K562 (cell line): Measurements from ENCODE around the gene QRFP. TPM values are rescaled to one million over a fixed set of nuclear protein-coding genes. Genes with fewer than 3 reads are reported as not detected.

Experiments used
- ATAC-seq: fragments of 200-7000 bp; cut with Tn5 transposase; 3 replicates; pipeline ENCODE4 v1.9.1; 2020; ENCODE audit warnings: moderate library complexity
- BruUV-seq: library from RNA; stranded (reverse); fragments of 400-500 nt; replicated peaks from 2 replicates; lab custom pipeline; 2021; lab: Mats Ljungman, UMichigan
- CTCF ChIA-PET: fragments of 300-600 bp; formaldehyde crosslinking; extraction: SDS; loops from one replicate; lab custom pipeline; 2021; ENCODE audit warnings: low intra/inter-chr PET ratio; lab: Yijun Ruan, JAX
- POLR2A ChIA-PET: fragments of 300-600, 350-650 bp; sonication (Branson Sonifier 250); formaldehyde crosslinking; extraction: SDS; loops from one replicate; lab custom pipeline; 2021; ENCODE audit warnings: antibody characterized with exemption, inconsistent platforms; lab: Yijun Ruan, JAX
- DNase-seq, 4 experiments: peaks; one replicate each; pipeline versions ENCODE4 v3.0.0 to v3.0.0-alpha.2; 2011 to 2018; ENCODE audit warnings: low spot score in 3 of 4, mixed read lengths in 3 of 4; ENCODE audit errors: extremely low read depth in 1 of 4
- FAIRE-seq: peaks from 2 replicates; lab custom pipeline; 2011; peaks lifted over from hg19 to GRCh38; lab: Jason Lieb, UNC
- H2AFZ ChIP-seq: 2 replicates; pipeline ENCODE4 v1.6.0; 2011; ENCODE audit warnings: low read depth, low read length, control low read depth, inconsistent platforms
- H3K27ac ChIP-seq: fragments of 200-600 bp; 3 replicates; pipeline ENCODE4 v1.8.0; 2011; ENCODE audit warnings: low read depth, mild to moderate bottlenecking, control low read depth, inconsistent platforms, low read length, moderate library complexity, mixed read lengths; ENCODE audit errors: extremely low read depth
- H3K27me3 ChIP-seq, 2 experiments: fragments of 300-600 bp in 1 of 2; 2 replicates in 1 of 2; 3 replicates in 1 of 2; pipeline versions ENCODE4 v1.6.0 to v1.8.0; 2011; ENCODE audit warnings: inconsistent platforms in 2 of 2, low read length in 2 of 2, mild to moderate bottlenecking in 1 of 2, mixed read lengths in 1 of 2, moderate library complexity in 1 of 2; ENCODE audit not compliant: control insufficient read depth in 2 of 2, insufficient read depth in 2 of 2
- H3K36me3 ChIP-seq: fragments of 300-600 bp; 3 replicates; pipeline ENCODE4 v1.8.0; 2011; ENCODE audit warnings: mild to moderate bottlenecking, low read length, inconsistent platforms; ENCODE audit not compliant: control insufficient read depth, insufficient read depth
- H3K4me1 ChIP-seq, 2 experiments: fragments of 200-600 bp in 1 of 2; replicated peaks in 1 of 2; 2 replicates in 1 of 2; 3 replicates in 1 of 2; pipeline versions ENCODE4 v1.5.1 to v1.8.0; 2011; ENCODE audit warnings: inconsistent platforms in 2 of 2, low read length in 2 of 2, mild to moderate bottlenecking in 1 of 2, mixed read lengths in 1 of 2, moderate library complexity in 1 of 2; ENCODE audit not compliant: control insufficient read depth in 2 of 2, insufficient read depth in 2 of 2
- H3K4me2 ChIP-seq: 2 replicates; pipeline ENCODE4 v1.6.1; 2011; ENCODE audit warnings: low read length, control low read depth, inconsistent platforms, mixed read lengths; ENCODE audit not compliant: insufficient read depth
- H3K4me3 ChIP-seq: fragments of 200-600 bp; sonication (generic), shearing (Covaris generic); 2 replicates; pipeline ENCODE4 v1.5.1; 2016; ENCODE audit warnings: control low read depth, inconsistent platforms
- H3K79me2 ChIP-seq: fragments of 200-600 bp; 3 replicates; pipeline ENCODE4 v1.8.0; 2011; ENCODE audit warnings: low read length, inconsistent platforms; ENCODE audit not compliant: control insufficient read depth, insufficient read depth
- H3K9ac ChIP-seq, 2 experiments: 2 replicates each; pipeline versions ENCODE4 v1.6.0 to v1.6.1; 2011; ENCODE audit warnings: low read depth in 2 of 2, low read length in 2 of 2, control low read depth in 1 of 2, inconsistent platforms in 1 of 2, mild to moderate bottlenecking in 1 of 2, mixed read lengths in 1 of 2; ENCODE audit not compliant: insufficient read depth in 1 of 2
- H3K9me1 ChIP-seq: one replicate; pipeline ENCODE4 v1.6.0; 2011; ENCODE audit warnings: inconsistent platforms, mild to moderate bottlenecking, low read length, moderate library complexity; ENCODE audit not compliant: control insufficient read depth, insufficient read depth
- H3K9me3 ChIP-seq: replicated peaks from 2 replicates; pipeline ENCODE4 v1.5.1; 2011; ENCODE audit warnings: low read depth, low read length, inconsistent platforms; ENCODE audit not compliant: control insufficient read depth, insufficient read depth
- H4K20me1 ChIP-seq: replicated peaks from 2 replicates; pipeline ENCODE4 v1.6.1; 2011; ENCODE audit warnings: low read length, inconsistent platforms, mixed read lengths; ENCODE audit not compliant: control insufficient read depth, insufficient read depth
- CXXC5 ChIP-seq: fragments of 250-450 bp; sonication (Bioruptor Pico); IDR thresholded peaks from 2 replicates; pipeline ENCODE4 v1.8.0; 2022; ENCODE audit warnings: inconsistent platforms, mild to moderate bottlenecking, moderate library complexity
- RBM22 ChIP-seq: fragments of 200-400 bp; formaldehyde crosslinking; IDR thresholded peaks from 2 replicates; pipeline ENCODE4 v1.6.1; 2018; ENCODE audit warnings: low read length, low read depth; ENCODE audit not compliant: poor library complexity, severe bottlenecking
- RFX7 ChIP-seq: fragments of 250-450 bp; sonication (Bioruptor Pico); IDR thresholded peaks from 2 replicates; pipeline ENCODE4 v1.5.1; 2021; ENCODE audit warnings: mild to moderate bottlenecking
- ZNF507 ChIP-seq: conservative IDR thresholded peaks from 2 replicates; pipeline ENCODE4 v1.6.1; 2017; ENCODE audit warnings: missing genetic modification characterization, missing compliant biosample characterization
- WGBS: fragments of 100-300 bp; shearing (Covaris generic); methylation state at CpG from one replicate; pipeline ENCODE4 v1.1.6; 2016; ENCODE audit warnings: low coverage, mixed read lengths; ENCODE audit not compliant: insufficient coverage; ENCODE audit errors: missing lambda C conversion rate; 5-methylcytosine and 5-hydroxymethylcytosine counted together
- in situ Hi-C: fragments of 300-500 bp; cut with MboI; formaldehyde crosslinking; loops from 4 replicates; pipeline ENCODE4 v1.15.0; 2018; ENCODE audit warnings: inconsistent platforms, mixed read lengths
- intact Hi-C: fragments of 100-400 bp; cut with micrococcal nuclease; formaldehyde crosslinking; loops from 2 replicates; pipeline ENCODE4 v1.14.2; 2022
- polyA plus RNA-seq, 8 experiments: library from polyadenylated mRNA; depleted of rRNA in 4 of 8; stranded (reverse) in 5 of 8; unstranded in 3 of 8; fragments of >200 nt; fragmentation: Nextera tagmentation in 2 of 8; fragmentation: Illumina TruSeq in 1 of 8; extraction: Ambion mirVana in 2 of 8; extraction: Trizol in 1 of 8; gene quantifications; 2 replicates each; pipeline versions ENCODE4 v1.2.1 to v1.2.3, GENCODE V29; 2011 to 2014; ENCODE audit warnings: inconsistent platforms in 1 of 8, missing spikeins in 1 of 8
- total RNA-seq, 7 experiments: library from RNA; depleted of rRNA in 6 of 7; stranded (reverse); fragments of >200 nt in 6 of 7; fragmentation: Illumina TruSeq in 2 of 7; extraction: Trizol in 2 of 7; gene quantifications; 2 replicates each; pipeline versions ENCODE4 v1.2.1 to v1.2.3, GENCODE V29; 2011 to 2021; ENCODE audit warnings: low replicate concordance in 1 of 7
- TF ChIP-seq, protein P1 (sequence below): sonication (generic); formaldehyde crosslinking; IDR thresholded peaks from 2 replicates; pipeline ENCODE4 v1.8.0; 2022; ENCODE audit warnings: mild to moderate bottlenecking, missing genetic modification reagents, borderline replicate concordance
- TF ChIP-seq, protein P2 (sequence below), 2 experiments: fragments of 450-650 bp in 1 of 2; sonication (generic) in 1 of 2; formaldehyde crosslinking in 1 of 2; IDR thresholded peaks; 2 replicates each; pipeline versions ENCODE4 v1.7.1 to v1.9.0; 2016 to 2022; ENCODE audit warnings: inconsistent platforms in 1 of 2, mild to moderate bottlenecking in 1 of 2, missing genetic modification reagents in 1 of 2
- TF ChIP-seq, protein P3 (sequence below): fragments of 450-650 bp; IDR thresholded peaks from 2 replicates; pipeline ENCODE4 v1.7.0; 2016; ENCODE audit warnings: borderline replicate concordance

The QRFP gene
- total and polyA plus RNA-seq, 9 of the 15 experiments (the other 6 are each of a cell fraction or from before 2014, with no cell fraction given): not detected

DNA sequence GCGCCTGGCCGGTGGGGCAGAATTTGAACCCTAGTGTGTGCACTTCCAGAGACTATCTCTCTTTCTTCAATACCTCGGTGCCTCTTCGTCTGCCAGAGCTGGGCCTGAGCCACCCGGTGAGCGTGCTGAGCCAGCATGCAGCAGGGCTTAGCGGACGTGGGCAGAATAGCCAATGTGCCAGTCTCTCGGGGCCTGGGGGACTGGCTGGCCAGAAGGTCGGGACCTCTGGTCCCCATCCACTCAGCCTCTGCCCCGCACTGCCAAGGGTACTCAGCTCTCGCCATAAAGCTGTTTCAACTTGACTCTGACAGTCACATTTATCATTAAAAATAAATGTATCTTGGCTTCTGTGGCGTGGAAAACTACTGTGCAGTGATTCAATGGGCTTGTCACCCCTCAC, 46.6 kb upstream of the QRFP start:
- intact Hi-C loops (no loop called here), in situ Hi-C loops (no loop called here)
- DNase-seq (peak in 1 of 4 experiments; percentile 65), ATAC-seq (no peak), FAIRE-seq (no peak)
- Histone ChIP-seq H3K27me3 (peaks cover 47 to 82% of the 10 kb centered on the region in 2 experiments), H3K27ac (no peak overlapping the region), H3K9me3 (no peaks in the 10 kb centered on the region), H3K4me3 (no peak overlapping the region), H3K4me2 (no peak overlapping the region), H3K79me2 (no peaks in the 10 kb centered on the region), H3K4me1 (peaks cover 6 to 35% of the 10 kb centered on the region in 2 experiments), H3K9me1 (peaks cover 8% of the 10 kb centered on the region), H3K9ac (peak overlapping the region in 1 of 2 experiments; percentile 10; a peak in 1 of 4 replicates), H4K20me1 (peaks cover 57% of the 10 kb centered on the region), H2AFZ (no peak overlapping the region), H3K36me3 (no peaks in the 10 kb centered on the region)
- 9% methylated on average over 13 of the region's 13 CpGs for WGBS
- ChIA-PET CTCF (interaction anchor here (0.6 to 6.7 kb wide), 3 partner anchors 68 to 121 kb away, joined by 3 to 135 read pairs (median 3); no protein-coding TSS in a partner anchor), POLR2A (interaction anchor here (0.6 to 7.4 kb wide), 20 partner anchors 9 to 430 kb away, joined by 3 to 93 read pairs (median 4); no protein-coding TSS in a partner anchor)
- BruUV-seq: no TSS peak
- no peak for TF ChIP-seq CXXC5 (CRISPR knock-in tag)
- TF ChIP-seq RFX7 (CRISPR knock-in tag): no peak
- TF ChIP-seq, protein P1, sequence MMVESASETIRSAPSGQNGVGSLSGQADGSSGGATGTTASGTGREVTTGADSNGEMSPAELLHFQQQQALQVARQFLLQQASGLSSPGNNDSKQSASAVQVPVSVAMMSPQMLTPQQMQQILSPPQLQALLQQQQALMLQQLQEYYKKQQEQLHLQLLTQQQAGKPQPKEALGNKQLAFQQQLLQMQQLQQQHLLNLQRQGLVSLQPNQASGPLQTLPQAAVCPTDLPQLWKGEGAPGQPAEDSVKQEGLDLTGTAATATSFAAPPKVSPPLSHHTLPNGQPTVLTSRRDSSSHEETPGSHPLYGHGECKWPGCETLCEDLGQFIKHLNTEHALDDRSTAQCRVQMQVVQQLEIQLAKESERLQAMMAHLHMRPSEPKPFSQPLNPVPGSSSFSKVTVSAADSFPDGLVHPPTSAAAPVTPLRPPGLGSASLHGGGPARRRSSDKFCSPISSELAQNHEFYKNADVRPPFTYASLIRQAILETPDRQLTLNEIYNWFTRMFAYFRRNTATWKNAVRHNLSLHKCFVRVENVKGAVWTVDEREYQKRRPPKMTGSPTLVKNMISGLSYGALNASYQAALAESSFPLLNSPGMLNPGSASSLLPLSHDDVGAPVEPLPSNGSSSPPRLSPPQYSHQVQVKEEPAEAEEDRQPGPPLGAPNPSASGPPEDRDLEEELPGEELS: no peak
- TF ChIP-seq, protein P2, sequence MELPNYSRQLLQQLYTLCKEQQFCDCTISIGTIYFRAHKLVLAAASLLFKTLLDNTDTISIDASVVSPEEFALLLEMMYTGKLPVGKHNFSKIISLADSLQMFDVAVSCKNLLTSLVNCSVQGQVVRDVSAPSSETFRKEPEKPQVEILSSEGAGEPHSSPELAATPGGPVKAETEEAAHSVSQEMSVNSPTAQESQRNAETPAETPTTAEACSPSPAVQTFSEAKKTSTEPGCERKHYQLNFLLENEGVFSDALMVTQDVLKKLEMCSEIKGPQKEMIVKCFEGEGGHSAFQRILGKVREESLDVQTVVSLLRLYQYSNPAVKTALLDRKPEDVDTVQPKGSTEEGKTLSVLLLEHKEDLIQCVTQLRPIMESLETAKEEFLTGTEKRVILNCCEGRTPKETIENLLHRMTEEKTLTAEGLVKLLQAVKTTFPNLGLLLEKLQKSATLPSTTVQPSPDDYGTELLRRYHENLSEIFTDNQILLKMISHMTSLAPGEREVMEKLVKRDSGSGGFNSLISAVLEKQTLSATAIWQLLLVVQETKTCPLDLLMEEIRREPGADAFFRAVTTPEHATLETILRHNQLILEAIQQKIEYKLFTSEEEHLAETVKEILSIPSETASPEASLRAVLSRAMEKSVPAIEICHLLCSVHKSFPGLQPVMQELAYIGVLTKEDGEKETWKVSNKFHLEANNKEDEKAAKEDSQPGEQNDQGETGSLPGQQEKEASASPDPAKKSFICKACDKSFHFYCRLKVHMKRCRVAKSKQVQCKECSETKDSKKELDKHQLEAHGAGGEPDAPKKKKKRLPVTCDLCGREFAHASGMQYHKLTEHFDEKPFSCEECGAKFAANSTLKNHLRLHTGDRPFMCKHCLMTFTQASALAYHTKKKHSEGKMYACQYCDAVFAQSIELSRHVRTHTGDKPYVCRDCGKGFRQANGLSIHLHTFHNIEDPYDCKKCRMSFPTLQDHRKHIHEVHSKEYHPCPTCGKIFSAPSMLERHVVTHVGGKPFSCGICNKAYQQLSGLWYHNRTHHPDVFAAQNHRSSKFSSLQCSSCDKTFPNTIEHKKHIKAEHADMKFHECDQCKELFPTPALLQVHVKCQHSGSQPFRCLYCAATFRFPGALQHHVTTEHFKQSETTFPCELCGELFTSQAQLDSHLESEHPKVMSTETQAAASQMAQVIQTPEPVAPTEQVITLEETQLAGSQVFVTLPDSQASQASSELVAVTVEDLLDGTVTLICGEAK (IDR thresholded peaks at IDR 0.05): no peak
- TF ChIP-seq, protein P2 (CRISPR knock-in tag; IDR thresholded peaks at IDR 0.05): no peak
- no peak for TF ChIP-seq ZNF507 (tag)
- no peak for TF ChIP-seq RBM22
- TF ChIP-seq, protein P3, sequence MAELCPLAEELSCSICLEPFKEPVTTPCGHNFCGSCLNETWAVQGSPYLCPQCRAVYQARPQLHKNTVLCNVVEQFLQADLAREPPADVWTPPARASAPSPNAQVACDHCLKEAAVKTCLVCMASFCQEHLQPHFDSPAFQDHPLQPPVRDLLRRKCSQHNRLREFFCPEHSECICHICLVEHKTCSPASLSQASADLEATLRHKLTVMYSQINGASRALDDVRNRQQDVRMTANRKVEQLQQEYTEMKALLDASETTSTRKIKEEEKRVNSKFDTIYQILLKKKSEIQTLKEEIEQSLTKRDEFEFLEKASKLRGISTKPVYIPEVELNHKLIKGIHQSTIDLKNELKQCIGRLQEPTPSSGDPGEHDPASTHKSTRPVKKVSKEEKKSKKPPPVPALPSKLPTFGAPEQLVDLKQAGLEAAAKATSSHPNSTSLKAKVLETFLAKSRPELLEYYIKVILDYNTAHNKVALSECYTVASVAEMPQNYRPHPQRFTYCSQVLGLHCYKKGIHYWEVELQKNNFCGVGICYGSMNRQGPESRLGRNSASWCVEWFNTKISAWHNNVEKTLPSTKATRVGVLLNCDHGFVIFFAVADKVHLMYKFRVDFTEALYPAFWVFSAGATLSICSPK: no peak
